Measurements from ENCODE around the gene NEGR1. TPM values are rescaled to one million over a fixed set of nuclear protein-coding genes. Genes with fewer than 3 reads are reported as not detected.

The NEGR1 gene
- total RNA-seq, 2 experiments from 2014 or later, result not detected

- Mint-ChIP-seq H3K27me3 (no peaks in the 10 kb centered on the region), H3K9me3 (no peaks in the 10 kb centered on the region), H3K4me1 (no peaks in the 10 kb centered on the region), H3K4me3 (no peak overlapping the region), H3K27ac (no peak overlapping the region), H3K36me3 (no peaks in the 10 kb centered on the region)
- no peak for DNase-seq
Measured at GRCh38 chr1:72115290-72115689, 167.0 kb downstream of the NEGR1 start.

- no peaks in the 10 kb centered on the region for H3K4me1 Mint-ChIP-seq
- H3K9me3 Mint-ChIP-seq, result no peaks in the 10 kb centered on the region
- no peaks in the 10 kb centered on the region for H3K27me3 Mint-ChIP-seq
- no peak for DNase-seq
- H3K27ac Mint-ChIP-seq, result no peak overlapping the region
- H3K4me3 Mint-ChIP-seq, result no peak overlapping the region
- no peaks in the 10 kb centered on the region for H3K36me3 Mint-ChIP-seq
Measured at GRCh38 chr1:72111662-72112061, 170.7 kb downstream of the NEGR1 start.

- Mint-ChIP-seq H3K36me3 (no peaks in the 10 kb centered on the region), H3K4me1 (no peaks in the 10 kb centered on the region), H3K27ac (no peak overlapping the region), H3K9me3 (no peaks in the 10 kb centered on the region), H3K27me3 (no peaks in the 10 kb centered on the region), H3K4me3 (no peak overlapping the region)
- no peak for DNase-seq
Measured at GRCh38 chr1:72109916-72110315, 172.4 kb downstream of the NEGR1 start.

- DNase-seq, result no peak
- Mint-ChIP-seq H3K27ac (no peak overlapping the region), H3K27me3 (no peaks in the 10 kb centered on the region), H3K4me1 (no peaks in the 10 kb centered on the region), H3K4me3 (no peak overlapping the region), H3K36me3 (no peaks in the 10 kb centered on the region), H3K9me3 (no peaks in the 10 kb centered on the region)
Measured at GRCh38 chr1:72105201-72105600, 177.1 kb downstream of the NEGR1 start.

GRCh38 chr1:72101840-72102632, 180.3 kb downstream of the NEGR1 start:
- H3K36me3 Mint-ChIP-seq, result no peaks in the 10 kb centered on the region
- H3K4me3 Mint-ChIP-seq, result no peak overlapping the region
- no peaks in the 10 kb centered on the region for H3K4me1 Mint-ChIP-seq
- no peak overlapping the region for H3K27ac Mint-ChIP-seq
- no peaks in the 10 kb centered on the region for H3K27me3 Mint-ChIP-seq
- H3K9me3 Mint-ChIP-seq, result no peaks in the 10 kb centered on the region
- no peak for DNase-seq

- Mint-ChIP-seq H3K4me3 (no peak overlapping the region), H3K4me1 (no peaks in the 10 kb centered on the region), H3K27me3 (no peaks in the 10 kb centered on the region), H3K36me3 (no peaks in the 10 kb centered on the region), H3K9me3 (no peaks in the 10 kb centered on the region), H3K27ac (no peak overlapping the region)
- DNase-seq, result no peak
Measured at GRCh38 chr1:72100771-72101170, 181.6 kb downstream of the NEGR1 start.

GRCh38 chr1:72097851-72098570, 184.3 kb downstream of the NEGR1 start:
- H3K27me3 Mint-ChIP-seq, result no peaks in the 10 kb centered on the region
- no peaks in the 10 kb centered on the region for H3K9me3 Mint-ChIP-seq
- no peak for DNase-seq
- no peak overlapping the region for H3K4me3 Mint-ChIP-seq
- H3K4me1 Mint-ChIP-seq, result no peaks in the 10 kb centered on the region
- no peak overlapping the region for H3K27ac Mint-ChIP-seq
- no peaks in the 10 kb centered on the region for H3K36me3 Mint-ChIP-seq

- H3K27me3 Mint-ChIP-seq, result no peaks in the 10 kb centered on the region
- no peak overlapping the region for H3K4me3 Mint-ChIP-seq
- no peak overlapping the region for H3K27ac Mint-ChIP-seq
- DNase-seq, result no peak
- no peaks in the 10 kb centered on the region for H3K4me1 Mint-ChIP-seq
- no peaks in the 10 kb centered on the region for H3K36me3 Mint-ChIP-seq
- H3K9me3 Mint-ChIP-seq, result no peaks in the 10 kb centered on the region
Measured at GRCh38 chr1:72094209-72094608, 188.1 kb downstream of the NEGR1 start.

GRCh38 chr1:72086394-72086793, 195.9 kb downstream of the NEGR1 start:
- no peaks in the 10 kb centered on the region for H3K27me3 Mint-ChIP-seq
- H3K36me3 Mint-ChIP-seq, result no peaks in the 10 kb centered on the region
- H3K4me3 Mint-ChIP-seq, result no peak overlapping the region
- DNase-seq, result no peak
- H3K4me1 Mint-ChIP-seq, result no peaks in the 10 kb centered on the region
- no peak overlapping the region for H3K27ac Mint-ChIP-seq
- no peaks in the 10 kb centered on the region for H3K9me3 Mint-ChIP-seq

- Mint-ChIP-seq H3K27me3 (no peaks in the 10 kb centered on the region), H3K4me3 (no peak overlapping the region), H3K4me1 (no peaks in the 10 kb centered on the region), H3K36me3 (no peaks in the 10 kb centered on the region), H3K9me3 (no peaks in the 10 kb centered on the region), H3K27ac (no peak overlapping the region)
- no peak for DNase-seq
Measured at GRCh38 chr1:72075425-72075824, 206.9 kb downstream of the NEGR1 start.

GRCh38 chr1:72066431-72066830, 215.9 kb downstream of the NEGR1 start:
- H3K4me3 Mint-ChIP-seq, result no peak overlapping the region
- no peaks in the 10 kb centered on the region for H3K36me3 Mint-ChIP-seq
- no peak for DNase-seq
- H3K27me3 Mint-ChIP-seq, result no peaks in the 10 kb centered on the region
- H3K4me1 Mint-ChIP-seq, result no peaks in the 10 kb centered on the region
- no peak overlapping the region for H3K27ac Mint-ChIP-seq
- H3K9me3 Mint-ChIP-seq, result no peaks in the 10 kb centered on the region

- no peak for DNase-seq
- Mint-ChIP-seq H3K9me3 (no peaks in the 10 kb centered on the region), H3K4me1 (no peaks in the 10 kb centered on the region), H3K27me3 (no peaks in the 10 kb centered on the region), H3K36me3 (no peaks in the 10 kb centered on the region), H3K4me3 (no peak overlapping the region), H3K27ac (no peak overlapping the region)
Measured at GRCh38 chr1:72064196-72065075, 217.9 kb downstream of the NEGR1 start.

- no peak for DNase-seq
- Mint-ChIP-seq H3K4me3 (no peak overlapping the region), H3K36me3 (no peaks in the 10 kb centered on the region), H3K27ac (no peak overlapping the region), H3K4me1 (no peaks in the 10 kb centered on the region), H3K9me3 (no peaks in the 10 kb centered on the region), H3K27me3 (no peaks in the 10 kb centered on the region)
Measured at GRCh38 chr1:72063364-72064044, 218.8 kb downstream of the NEGR1 start.

- no peaks in the 10 kb centered on the region for H3K27me3 Mint-ChIP-seq
- DNase-seq, result no peak
- H3K4me1 Mint-ChIP-seq, result no peaks in the 10 kb centered on the region
- no peak overlapping the region for H3K4me3 Mint-ChIP-seq
- no peaks in the 10 kb centered on the region for H3K9me3 Mint-ChIP-seq
- H3K27ac Mint-ChIP-seq, result no peak overlapping the region
- no peaks in the 10 kb centered on the region for H3K36me3 Mint-ChIP-seq
Measured at GRCh38 chr1:72062584-72062983, 219.8 kb downstream of the NEGR1 start.
